B cell (primary cell): ENCODE results near the gene CNKSR3. TPM values are rescaled to one million over a fixed set of nuclear protein-coding genes. Genes with fewer than 3 reads are reported as not detected.

Experiments used
- ATAC-seq: fragments of 200-7000 bp; cut with Tn5 transposase; one replicate; pipeline ENCODE4 v1.10.0; 2021; ENCODE audit warnings: low read depth, mild to moderate bottlenecking, moderate number of reproducible peaks, moderate library complexity
- CTCF ChIA-PET: fragments of 350-600 bp; sonication (Branson Sonifier 250); formaldehyde crosslinking; loops from one replicate; lab custom pipeline; 2021; ENCODE audit warnings: antibody characterized with exemption, inconsistent platforms; lab: Charles Lee
- POLR2A ChIA-PET: fragments of 350-600 bp; sonication (Branson Sonifier 250); formaldehyde crosslinking; loops from one replicate; lab custom pipeline; 2021; ENCODE audit warnings: antibody characterized with exemption; lab: Charles Lee
- DNase-seq: peaks from one replicate; pipeline ENCODE4 v3.0.0; 2013
- H2AFZ ChIP-seq: 2 replicates; pipeline ENCODE4 v1.6.1; 2012; ENCODE audit warnings: mild to moderate bottlenecking, low read depth, low read length; ENCODE audit not compliant: insufficient read depth, poor library complexity, severe bottlenecking
- H3K27ac ChIP-seq, 2 donors: 1 replicate in 1 of 2; 2 replicates in 1 of 2; pipeline ENCODE4 v1.5.1; 2012 to 2013; ENCODE audit warnings: low read length in 2 of 2, mild to moderate bottlenecking in 2 of 2, moderate library complexity in 1 of 2
- H3K27me3 ChIP-seq, 4 experiments: fragments of 200-600 bp in 1 of 4; sonication (generic) in 1 of 4; replicated peaks in 1 of 4; 1 replicate in 2 of 4; 2 replicates in 2 of 4; pipeline versions ENCODE4 v1.6.1 to v1.7.0; 2013 to 2016; ENCODE audit warnings: low read length in 3 of 4, mild to moderate bottlenecking in 2 of 4, mixed read lengths in 1 of 4, moderate library complexity in 1 of 4; ENCODE audit not compliant: insufficient read depth in 4 of 4, control insufficient read depth in 3 of 4; ENCODE audit errors: control extremely low read depth in 1 of 4
- H3K36me3 ChIP-seq, 2 experiments: replicated peaks in 1 of 2; 1 replicate in 1 of 2; 2 replicates in 1 of 2; pipeline versions ENCODE4 v1.6.1 to v1.7.1; 2013; ENCODE audit warnings: low read length in 1 of 2; ENCODE audit not compliant: insufficient read depth in 2 of 2, control insufficient read depth in 1 of 2; ENCODE audit errors: control extremely low read depth in 1 of 2, extremely low read depth in 1 of 2
- H3K4me1 ChIP-seq, 2 donors: fragments of 200-600 bp in 1 of 2; sonication (generic) in 1 of 2; 1 replicate in 1 of 2; 2 replicates in 1 of 2; pipeline versions ENCODE4 v1.5.1 to v1.6.1; 2013 to 2017; ENCODE audit warnings: low read length in 2 of 2; ENCODE audit not compliant: control insufficient read depth in 2 of 2, insufficient read depth in 2 of 2
- H3K4me2 ChIP-seq: replicated peaks from 2 replicates; pipeline ENCODE3; 2012; ENCODE audit warnings: mild to moderate bottlenecking, low read depth, low read length; ENCODE audit not compliant: poor library complexity, severe bottlenecking
- H3K4me3 ChIP-seq, 5 experiments: fragments of 200-600 bp in 1 of 5; sonication (generic) in 1 of 5; 1 replicate in 3 of 5; 2 replicates in 2 of 5; pipeline versions ENCODE4 v1.5.1 to v1.7.0; 2011 to 2016; ENCODE audit warnings: low read length in 4 of 5, mild to moderate bottlenecking in 4 of 5, low read depth in 2 of 5, control low read depth in 1 of 5, moderate library complexity in 1 of 5; ENCODE audit not compliant: insufficient read depth in 1 of 5; ENCODE audit errors: control extremely low read depth in 1 of 5, extremely low read depth in 1 of 5
- H3K79me2 ChIP-seq: fragments of 200-600 bp; sonication (generic); one replicate; pipeline ENCODE4 v1.6.0; 2016; ENCODE audit warnings: low read length; ENCODE audit not compliant: control insufficient read depth, insufficient read depth
- H3K9ac ChIP-seq: fragments of 200-600 bp; sonication (generic); 2 replicates; pipeline ENCODE4 v1.6.1; 2017; ENCODE audit warnings: mild to moderate bottlenecking, low read length, moderate library complexity
- H3K9me3 ChIP-seq, 3 donors: one replicate each; pipeline versions ENCODE4 v1.6.1 to v1.7.1; 2013; ENCODE audit warnings: low read length in 2 of 3; ENCODE audit not compliant: control insufficient read depth in 2 of 3, insufficient read depth in 1 of 3; ENCODE audit errors: control extremely low read depth in 1 of 3
- H4K20me1 ChIP-seq: 2 replicates; pipeline ENCODE4 v1.6.0; 2012; ENCODE audit warnings: mild to moderate bottlenecking, low read length; ENCODE audit not compliant: insufficient read depth, control insufficient read depth, poor library complexity, severe bottlenecking
- H3K27ac Mint-ChIP-seq: one replicate; pipeline ENCODE4 v1.8.0; 2021; ENCODE audit warnings: mixed read lengths
- H3K27me3 Mint-ChIP-seq: one replicate; pipeline ENCODE4 v1.8.0; 2021; ENCODE audit warnings: mixed read lengths
- H3K4me1 Mint-ChIP-seq: one replicate; pipeline ENCODE4 v1.8.0; 2021; ENCODE audit warnings: mixed read lengths
- H3K4me3 Mint-ChIP-seq: one replicate; pipeline ENCODE4 v1.8.0; 2021; ENCODE audit warnings: mixed read lengths
- H3K9me3 Mint-ChIP-seq: one replicate; pipeline ENCODE4 v1.8.0; 2022; ENCODE audit warnings: mixed read lengths; ENCODE audit not compliant: insufficient read depth
- CTCF ChIP-seq: fragments of 200-600 bp; IDR thresholded peaks from one replicate; pipeline ENCODE4 v1.8.0; 2022; ENCODE audit warnings: antibody characterized with exemption, mild to moderate bottlenecking
- EZH2 ChIP-seq: IDR thresholded peaks from 2 replicates; pipeline ENCODE4 v1.6.1; 2012; ENCODE audit warnings: borderline replicate concordance, low read depth, mild to moderate bottlenecking, moderate library complexity, low read length; ENCODE audit not compliant: insufficient read depth, poor library complexity, severe bottlenecking
- WGBS: methylation state at CpG from one replicate; pipeline ENCODE4 v1.1.5; 2013; ENCODE audit warnings: missing lambda C conversion rate; ENCODE audit not compliant: insufficient coverage; 5-methylcytosine and 5-hydroxymethylcytosine counted together
- intact Hi-C: fragments of 100-400 bp; cut with micrococcal nuclease; formaldehyde crosslinking; loops from one replicate; pipeline ENCODE4 v1.10.0; 2022
- polyA plus RNA-seq: library from polyadenylated mRNA; depleted of rRNA; stranded (reverse); fragments of >200 nt; gene quantifications from 2 replicates; pipeline ENCODE4 v1.2.3, GENCODE V29; 2012
- total RNA-seq, 2 donors: library from RNA; stranded (reverse); fragments of 120-200 nt in 1 of 2; gene quantifications; 1 replicate in 1 of 2; 2 replicates in 1 of 2; pipeline versions ENCODE4 v1.2.3 to v1.2.4, GENCODE V29; 2013 to 2022

CNKSR3 gene
- total and polyA plus RNA-seq, 2 donors (not counting 1 experiment from before 2014, with no cell fraction given), result not detected

GRCh38 chr6:154481521-154482013 is 28.9 kb downstream of the CNKSR3 start:
- Histone ChIP-seq H3K4me3 (no peak overlapping the region), H4K20me1 (no peaks in the 10 kb centered on the region), H2AFZ (no peak overlapping the region), H3K9me3 (no peaks in the 10 kb centered on the region), H3K9ac (no peak overlapping the region), H3K4me2 (no peak overlapping the region), H3K36me3 (no peaks in the 10 kb centered on the region), H3K79me2 (no peaks in the 10 kb centered on the region), H3K4me1 (no peaks in the 10 kb centered on the region), H3K27ac (no peak overlapping the region), H3K27me3 (peaks cover 0 to 4% (median 0%) of the 10 kb centered on the region in 4 experiments)
- POLR2A ChIA-PET, result no interaction called here
- 78% methylated on average over 3 of the region's 3 CpGs for WGBS
- Mint-ChIP-seq H3K4me1 (no peaks in the 10 kb centered on the region), H3K4me3 (no peak overlapping the region), H3K27me3 (peaks cover 4% of the 10 kb centered on the region), H3K9me3 (no peaks in the 10 kb centered on the region), H3K27ac (no peak overlapping the region)
- DNase-seq, result no peak
- CTCF ChIA-PET, result no interaction called here
- ATAC-seq, result no peak
- no peak for TF ChIP-seq EZH2
- TF ChIP-seq CTCF, result no peak
- intact Hi-C loops, result no loop called here

- Mint-ChIP-seq H3K27me3 (peaks cover 4% of the 10 kb centered on the region), H3K4me1 (no peaks in the 10 kb centered on the region), H3K27ac (no peak overlapping the region), H3K9me3 (no peaks in the 10 kb centered on the region), H3K4me3 (no peak overlapping the region)
- Histone ChIP-seq H3K9me3 (no peaks in the 10 kb centered on the region), H3K4me2 (no peak overlapping the region), H3K27me3 (peaks cover 0 to 4% (median 0%) of the 10 kb centered on the region in 4 experiments), H2AFZ (no peak overlapping the region), H3K79me2 (no peaks in the 10 kb centered on the region), H3K36me3 (no peaks in the 10 kb centered on the region), H3K27ac (no peak overlapping the region), H3K9ac (no peak overlapping the region), H3K4me3 (no peak overlapping the region), H3K4me1 (no peaks in the 10 kb centered on the region), H4K20me1 (no peaks in the 10 kb centered on the region)
- ChIA-PET CTCF (no interaction called here), POLR2A (no interaction called here)
- intact Hi-C loops, result no loop called here
- TF ChIP-seq EZH2 (no peak), CTCF (no peak)
- ATAC-seq (no peak), DNase-seq (no peak)
- WGBS, result 91% methylated on average over 6 of the region's 12 CpGs
These were observed 30.5 kb downstream of the CNKSR3 start for GRCh38 chr6:154479771-154480639.
